ENCODE measurements around the gene MRNIP. TPM values are rescaled to one million over a fixed set of nuclear protein-coding genes. Genes with fewer than 3 reads are reported as not detected.

MRNIP gene
- total RNA-seq, 3 donors from 2014 or later (not counting 1 experiment from before 2014, with no cell fraction given) = 19.7 to 40.2 (median 25.4) TPM

DNA sequence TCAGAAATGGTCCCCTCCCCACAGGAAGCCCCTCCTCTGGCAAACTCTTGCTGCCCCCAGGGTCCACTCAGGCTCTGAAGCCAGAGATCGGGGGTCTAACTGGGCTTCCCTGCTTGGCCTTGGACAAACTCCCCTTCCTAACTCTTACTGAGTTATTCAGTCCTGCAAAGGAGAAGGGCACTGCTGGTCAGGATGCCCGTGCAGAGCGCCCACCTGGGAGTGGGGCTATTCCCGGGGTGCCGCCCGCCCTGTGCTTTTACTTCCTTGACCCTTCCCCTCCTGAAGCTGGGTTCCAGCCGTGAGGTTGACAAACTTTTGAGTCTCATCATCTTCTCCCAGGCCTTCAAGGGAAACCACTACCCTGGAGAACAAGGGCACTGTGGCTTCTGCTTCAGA lies 44.1 kb upstream of the MRNIP start:
- DNase-seq = no peak
- intact Hi-C loops (cut with micrococcal nuclease) = no loop called here
- Histone ChIP-seq H3K4me3 (ENCODE audit: low read length) (no peak overlapping the region), H3K27me3 (ENCODE audit: control insufficient read depth, insufficient read depth, low read length) (no peaks in the 10 kb centered on the region), H3K4me1 (ENCODE audit: control insufficient read depth, insufficient read depth, low read length) (peaks cover 13% of the 10 kb centered on the region), H3K36me3 (ENCODE audit: control insufficient read depth, insufficient read depth, low read length) (peaks cover 26% of the 10 kb centered on the region), H3K27ac (ENCODE audit: low read length) (no peak overlapping the region), H3K9me3 (ENCODE audit: control insufficient read depth, insufficient read depth, low read length) (no peaks in the 10 kb centered on the region)
- H3K4me1 Mint-ChIP-seq = peaks cover 10 to 21% of the 10 kb centered on the region in 2 donors
- no peaks in the 10 kb centered on the region for H3K27me3 Mint-ChIP-seq (ENCODE audit: low read depth in 2 of 2)
- WGBS (ENCODE audit: insufficient coverage) = 99% methylated on average over 7 of the region's 7 CpGs
- H3K4me3 Mint-ChIP-seq = no peak overlapping the region
- TF ChIP-seq, protein P1, sequence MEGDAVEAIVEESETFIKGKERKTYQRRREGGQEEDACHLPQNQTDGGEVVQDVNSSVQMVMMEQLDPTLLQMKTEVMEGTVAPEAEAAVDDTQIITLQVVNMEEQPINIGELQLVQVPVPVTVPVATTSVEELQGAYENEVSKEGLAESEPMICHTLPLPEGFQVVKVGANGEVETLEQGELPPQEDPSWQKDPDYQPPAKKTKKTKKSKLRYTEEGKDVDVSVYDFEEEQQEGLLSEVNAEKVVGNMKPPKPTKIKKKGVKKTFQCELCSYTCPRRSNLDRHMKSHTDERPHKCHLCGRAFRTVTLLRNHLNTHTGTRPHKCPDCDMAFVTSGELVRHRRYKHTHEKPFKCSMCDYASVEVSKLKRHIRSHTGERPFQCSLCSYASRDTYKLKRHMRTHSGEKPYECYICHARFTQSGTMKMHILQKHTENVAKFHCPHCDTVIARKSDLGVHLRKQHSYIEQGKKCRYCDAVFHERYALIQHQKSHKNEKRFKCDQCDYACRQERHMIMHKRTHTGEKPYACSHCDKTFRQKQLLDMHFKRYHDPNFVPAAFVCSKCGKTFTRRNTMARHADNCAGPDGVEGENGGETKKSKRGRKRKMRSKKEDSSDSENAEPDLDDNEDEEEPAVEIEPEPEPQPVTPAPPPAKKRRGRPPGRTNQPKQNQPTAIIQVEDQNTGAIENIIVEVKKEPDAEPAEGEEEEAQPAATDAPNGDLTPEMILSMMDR (IDR thresholded peaks at IDR 0.05) = no peak
- no peak for ATAC-seq
- peak overlapping the region in 1 of 2 donors; percentile 33 for H3K27ac Mint-ChIP-seq
- H3K9me3 Mint-ChIP-seq = no peaks in the 10 kb centered on the region
- H3K36me3 Mint-ChIP-seq = no peaks in the 10 kb centered on the region

DNA sequence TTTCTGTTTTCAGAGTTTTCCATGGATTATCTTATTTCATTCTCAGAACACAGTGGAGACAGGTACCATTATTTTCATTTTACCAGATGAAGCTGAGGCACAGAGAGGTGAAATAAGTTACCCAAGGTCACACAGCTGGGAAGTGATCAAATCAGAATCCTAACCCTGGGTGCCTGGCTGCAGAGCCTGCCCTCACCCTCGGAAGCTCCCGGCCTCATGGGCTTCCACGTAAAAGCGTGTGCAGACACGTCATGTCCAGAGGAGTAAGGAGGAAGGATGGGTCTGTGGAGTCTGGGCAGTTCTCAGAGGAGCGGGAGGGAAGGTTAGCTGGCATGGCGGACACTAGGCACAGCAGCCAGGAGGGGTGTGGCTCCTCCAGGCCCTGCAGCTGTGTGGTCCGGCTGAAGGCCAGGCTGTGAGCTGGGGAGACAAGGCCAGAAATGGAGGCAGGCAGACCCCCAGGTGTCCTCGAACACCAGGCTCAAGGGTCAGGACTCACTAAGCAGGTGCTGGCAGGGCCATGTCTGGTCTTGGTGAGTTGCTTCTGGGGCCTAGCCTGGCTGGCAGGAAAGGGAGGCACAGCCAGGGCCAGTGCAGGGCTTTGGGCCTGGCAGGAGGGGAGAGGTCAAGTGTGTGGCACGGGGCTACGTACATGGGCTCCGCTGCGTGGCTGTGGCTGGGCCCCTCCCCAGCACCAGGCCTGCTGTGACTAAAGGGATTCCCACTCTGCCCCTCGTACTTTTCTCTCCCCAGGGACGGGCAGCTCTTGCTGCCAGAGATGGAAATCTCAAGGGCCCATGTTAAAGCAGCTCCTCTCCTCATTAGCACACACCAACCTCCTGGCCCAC lies 43.5 kb upstream of the MRNIP start:
- no peaks in the 10 kb centered on the region for H3K27me3 Mint-ChIP-seq (ENCODE audit: low read depth in 2 of 2)
- TF ChIP-seq, protein P1 (IDR thresholded peaks at IDR 0.05) = no peak
- DNase-seq (no peak), ATAC-seq (no peak)
- H3K4me1 Mint-ChIP-seq = peaks cover 10 to 20% of the 10 kb centered on the region in 2 donors
- Histone ChIP-seq H3K4me1 (ENCODE audit: control insufficient read depth, insufficient read depth, low read length) (peaks cover 12% of the 10 kb centered on the region), H3K36me3 (ENCODE audit: control insufficient read depth, insufficient read depth, low read length) (peaks cover 30% of the 10 kb centered on the region), H3K27ac (ENCODE audit: low read length) (no peak overlapping the region), H3K9me3 (ENCODE audit: control insufficient read depth, insufficient read depth, low read length) (no peaks in the 10 kb centered on the region), H3K27me3 (ENCODE audit: control insufficient read depth, insufficient read depth, low read length) (no peaks in the 10 kb centered on the region), H3K4me3 (ENCODE audit: low read length) (no peak overlapping the region)
- H3K27ac Mint-ChIP-seq = no peak overlapping the region
- intact Hi-C loops (cut with micrococcal nuclease) = no loop called here
- H3K9me3 Mint-ChIP-seq = no peaks in the 10 kb centered on the region
- H3K4me3 Mint-ChIP-seq = no peak overlapping the region
- no peaks in the 10 kb centered on the region for H3K36me3 Mint-ChIP-seq
- 97% methylated on average over 15 of the region's 15 CpGs for WGBS (ENCODE audit: insufficient coverage)

DNA sequence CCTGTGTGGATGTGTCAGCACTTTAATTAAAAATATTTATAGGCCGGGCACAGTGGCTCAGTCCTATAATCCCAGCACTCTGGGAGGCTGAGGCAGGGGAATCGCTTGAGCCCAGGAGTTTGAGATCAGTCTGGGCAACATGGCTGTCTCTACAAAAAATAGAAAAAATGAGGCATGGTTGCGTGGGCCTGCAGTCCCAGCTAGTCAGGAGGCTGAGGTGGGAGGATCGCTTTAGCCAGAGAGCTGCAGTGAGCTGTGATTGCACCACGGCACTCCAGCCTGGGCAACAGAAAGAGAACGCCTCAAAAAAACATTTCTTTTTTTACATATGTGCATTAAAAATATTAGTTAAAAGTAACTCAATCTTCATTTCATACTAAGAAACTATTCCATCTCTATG lies 42.8 kb upstream of the MRNIP start:
- no peak overlapping the region for H3K4me3 Mint-ChIP-seq
- H3K27ac ChIP-seq (ENCODE audit: low read length) = no peak overlapping the region
- intact Hi-C loops (cut with micrococcal nuclease) = no loop called here
- no peak overlapping the region for H3K4me3 ChIP-seq (ENCODE audit: low read length)
- H3K4me1 ChIP-seq (ENCODE audit: control insufficient read depth, insufficient read depth, low read length) = peaks cover 5% of the 10 kb centered on the region
- peaks cover 9 to 15% of the 10 kb centered on the region in 2 donors for H3K4me1 Mint-ChIP-seq
- H3K27me3 ChIP-seq (ENCODE audit: control insufficient read depth, insufficient read depth, low read length) = no peaks in the 10 kb centered on the region
- DNase-seq (no peak), ATAC-seq (no peak)
- H3K9me3 ChIP-seq (ENCODE audit: control insufficient read depth, insufficient read depth, low read length) = no peaks in the 10 kb centered on the region
- H3K9me3 Mint-ChIP-seq = no peaks in the 10 kb centered on the region
- TF ChIP-seq, protein P1 (IDR thresholded peaks at IDR 0.05) = no peak
- WGBS (ENCODE audit: insufficient coverage) = 100% methylated on average over 5 of the region's 6 CpGs
- H3K27me3 Mint-ChIP-seq (ENCODE audit: low read depth in 2 of 2) = no peaks in the 10 kb centered on the region
- H3K27ac Mint-ChIP-seq = no peak overlapping the region
- H3K36me3 ChIP-seq (ENCODE audit: control insufficient read depth, insufficient read depth, low read length) = peaks cover 30% of the 10 kb centered on the region
- H3K36me3 Mint-ChIP-seq = no peaks in the 10 kb centered on the region
